MM.1S (cell line): Measurements from ENCODE around the gene RNF25.

ENCODE experiments used
- DNase-seq: peaks from one replicate; pipeline ENCODE4 v3.0.0-alpha.2; 2015
- H2AFZ ChIP-seq: fragments of 300-600 bp; sonication (generic); 2 replicates; pipeline ENCODE4 v1.6.0; 2016; ENCODE audit warnings: antibody characterized with exemption, low read length
- H3F3A ChIP-seq: fragments of 300-600 bp; sonication (generic); 2 replicates; pipeline ENCODE4 v1.6.1; 2016; ENCODE audit warnings: mild to moderate bottlenecking, antibody characterized with exemption, low read length, moderate library complexity, mixed read lengths; ENCODE audit not compliant: insufficient read depth
- H3K27ac ChIP-seq: fragments of 300-600 bp; sonication (generic); 2 replicates; pipeline ENCODE4 v1.5.1; 2016; ENCODE audit warnings: mild to moderate bottlenecking, low read length
- H3K27me3 ChIP-seq: fragments of 300-600 bp; sonication (generic); replicated peaks from 2 replicates; pipeline ENCODE4 v1.6.0; 2016; ENCODE audit warnings: low read length; ENCODE audit not compliant: insufficient read depth
- H3K36me3 ChIP-seq: fragments of 300-600 bp; sonication (generic); replicated peaks from 2 replicates; pipeline ENCODE4 v1.6.1; 2016; ENCODE audit warnings: mild to moderate bottlenecking, low read length, mixed read lengths; ENCODE audit not compliant: insufficient read depth
- H3K4me1 ChIP-seq: fragments of 300-600 bp; sonication (generic); 2 replicates; pipeline ENCODE4 v1.6.1; 2016; ENCODE audit warnings: low read length, mixed read lengths
- H3K4me2 ChIP-seq: fragments of 300-600 bp; sonication (generic); 2 replicates; pipeline ENCODE4 v1.6.0; 2016; ENCODE audit warnings: low read depth, low read length
- H3K4me3 ChIP-seq: fragments of 300-600 bp; sonication (generic); 2 replicates; pipeline ENCODE4 v1.5.1; 2016; ENCODE audit warnings: low read length, mixed read lengths
- H3K79me2 ChIP-seq: fragments of 300-600 bp; sonication (generic); 2 replicates; pipeline ENCODE4 v1.6.1; 2016; ENCODE audit warnings: mixed run types, low read length, mixed read lengths
- H3K9ac ChIP-seq: fragments of 300-600 bp; sonication (generic); 2 replicates; pipeline ENCODE4 v1.6.1; 2016; ENCODE audit warnings: low read length, mixed read lengths
- H3K9me2 ChIP-seq: fragments of 300-600 bp; sonication (generic); replicated peaks from 2 replicates; pipeline ENCODE4 v1.6.1; 2016; ENCODE audit warnings: mild to moderate bottlenecking, low read length, mixed read lengths; ENCODE audit not compliant: insufficient read depth
- H3K9me3 ChIP-seq: fragments of 300-600 bp; sonication (generic); replicated peaks from 2 replicates; pipeline ENCODE4 v1.6.1; 2016; ENCODE audit warnings: mild to moderate bottlenecking, low read length, mixed read lengths; ENCODE audit not compliant: insufficient read depth
- H4K20me1 ChIP-seq: fragments of 300-600 bp; sonication (generic); 2 replicates; pipeline ENCODE4 v1.6.1; 2016; ENCODE audit warnings: mild to moderate bottlenecking, low read length, moderate library complexity, mixed read lengths; ENCODE audit not compliant: insufficient read depth
- CTCF ChIP-seq: fragments of 300-600 bp; sonication (generic); IDR thresholded peaks from 2 replicates; pipeline ENCODE4 v1.5.1; 2016; ENCODE audit warnings: antibody characterized with exemption, low read length, mixed read lengths
- EZH2 ChIP-seq: fragments of 300-600 bp; sonication (generic); optimal IDR thresholded peaks from 2 replicates; pipeline ENCODE3; 2017; ENCODE audit warnings: low read depth, mild to moderate bottlenecking, antibody characterized with exemption, low read length, mixed read lengths
- EZH2phosphoT487 ChIP-seq: fragments of 300-600 bp; sonication (generic); IDR thresholded peaks from 2 replicates; pipeline ENCODE4 v1.6.1; 2018; ENCODE audit warnings: antibody characterized with exemption, low read length

Gene RNF25

GRCh38 chr2:218623366-218623705 lies 48.5 kb downstream of the RNF25 start:
- no peaks in the 10 kb centered on the region for H3F3A ChIP-seq
- no peak for TF ChIP-seq EZH2phosphoT487
- TF ChIP-seq CTCF = no peak
- no peak for TF ChIP-seq EZH2
- no peak overlapping the region for H3K9ac ChIP-seq
- no peaks in the 10 kb centered on the region for H3K27me3 ChIP-seq
- no peaks in the 10 kb centered on the region for H3K79me2 ChIP-seq
- H3K4me1 ChIP-seq = no peaks in the 10 kb centered on the region
- DNase-seq = no peak
- no peak overlapping the region for H3K27ac ChIP-seq
- H3K36me3 ChIP-seq = no peaks in the 10 kb centered on the region
- no peak overlapping the region for H2AFZ ChIP-seq
- no peak overlapping the region for H3K4me3 ChIP-seq
- H3K9me2 ChIP-seq = no peaks in the 10 kb centered on the region
- no peaks in the 10 kb centered on the region for H3K9me3 ChIP-seq
- no peak overlapping the region for H3K4me2 ChIP-seq
- no peaks in the 10 kb centered on the region for H4K20me1 ChIP-seq

- no peak overlapping the region for H2AFZ ChIP-seq
- no peak for DNase-seq
- H4K20me1 ChIP-seq = no peaks in the 10 kb centered on the region
- H3K27ac ChIP-seq = no peak overlapping the region
- no peak for TF ChIP-seq EZH2phosphoT487
- no peaks in the 10 kb centered on the region for H3K79me2 ChIP-seq
- H3K9ac ChIP-seq = no peak overlapping the region
- H3K4me3 ChIP-seq = no peak overlapping the region
- no peaks in the 10 kb centered on the region for H3K9me2 ChIP-seq
- H3K36me3 ChIP-seq = no peaks in the 10 kb centered on the region
- no peaks in the 10 kb centered on the region for H3F3A ChIP-seq
- H3K4me2 ChIP-seq = no peak overlapping the region
- no peaks in the 10 kb centered on the region for H3K27me3 ChIP-seq
- H3K4me1 ChIP-seq = no peaks in the 10 kb centered on the region
- no peaks in the 10 kb centered on the region for H3K9me3 ChIP-seq
These were observed 49.0 kb downstream of the RNF25 start for GRCh38 chr2:218622606-218623365.

- H4K20me1 ChIP-seq = no peaks in the 10 kb centered on the region
- no peak overlapping the region for H3K27ac ChIP-seq
- H2AFZ ChIP-seq = no peak overlapping the region
- TF ChIP-seq EZH2phosphoT487 (no peak), EZH2 (no peak), CTCF (no peak)
- no peak for DNase-seq
- no peaks in the 10 kb centered on the region for H3K79me2 ChIP-seq
- H3K9ac ChIP-seq = no peak overlapping the region
- no peaks in the 10 kb centered on the region for H3K4me1 ChIP-seq
- no peak overlapping the region for H3K4me3 ChIP-seq
- H3K9me2 ChIP-seq = no peaks in the 10 kb centered on the region
- H3K36me3 ChIP-seq = no peaks in the 10 kb centered on the region
- no peaks in the 10 kb centered on the region for H3K27me3 ChIP-seq
- no peaks in the 10 kb centered on the region for H3F3A ChIP-seq
- no peak overlapping the region for H3K4me2 ChIP-seq
- no peaks in the 10 kb centered on the region for H3K9me3 ChIP-seq
These were observed 50.8 kb downstream of the RNF25 start for GRCh38 chr2:218621007-218621406.

GRCh38 chr2:218618102-218618860 lies 53.5 kb downstream of the RNF25 start:
- Histone ChIP-seq H3K9ac (no peak overlapping the region), H3K4me2 (no peak overlapping the region), H3F3A (no peaks in the 10 kb centered on the region), H3K9me3 (no peaks in the 10 kb centered on the region), H3K27ac (no peak overlapping the region), H3K4me1 (no peaks in the 10 kb centered on the region), H2AFZ (no peak overlapping the region), H3K9me2 (no peaks in the 10 kb centered on the region), H3K79me2 (no peaks in the 10 kb centered on the region), H4K20me1 (no peaks in the 10 kb centered on the region), H3K36me3 (no peaks in the 10 kb centered on the region), H3K27me3 (no peaks in the 10 kb centered on the region), H3K4me3 (no peak overlapping the region)
- TF ChIP-seq EZH2phosphoT487 (no peak), CTCF (peak; percentile 20), EZH2 (no peak)
- DNase-seq = no peak
